Stimulated activated CD8-positive, alpha-beta memory T cell treated with anti-CD3 and anti-CD28 coated beads, Interleukin-4, amount 100 ng/mL, for 1 hour (primary cell): ENCODE measurements around the gene SLC28A1.

ENCODE experiments used
- DNase-seq, 2 donors: peaks; one replicate each; pipeline ENCODE4 v3.0.0-alpha.2; 2020; ENCODE audit warnings: low read depth in 2 of 2, low spot score in 1 of 2

Gene SLC28A1

DNA sequence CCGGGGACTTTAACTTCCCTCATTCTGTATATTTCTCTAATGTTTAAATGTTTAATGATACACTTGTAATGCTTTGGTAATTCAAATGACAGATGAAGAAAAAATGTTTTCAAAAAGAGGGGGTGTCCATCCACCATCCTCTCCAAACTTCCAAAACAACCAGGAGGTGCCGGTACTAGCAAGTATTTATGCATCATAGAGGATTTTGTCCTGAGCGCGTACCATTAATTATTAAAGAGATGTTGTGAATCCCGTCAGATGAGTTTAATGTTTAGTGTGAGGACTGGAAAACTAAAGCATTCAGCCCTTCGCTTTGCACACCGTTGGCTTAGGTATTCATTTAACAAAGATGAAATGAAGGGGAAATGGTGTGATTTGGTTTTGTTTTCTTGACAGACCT is 1.3 kb downstream of the SLC28A1 start:
- DNase-seq, result no peak

GRCh38 chr15:84886211-84886983 is 1.9 kb downstream of the SLC28A1 start:
- no peak for DNase-seq

GRCh38 chr15:84886984-84887299 is 2.5 kb downstream of the SLC28A1 start:
- DNase-seq, result no peak

GRCh38 chr15:84887938-84888337 is 3.5 kb downstream of the SLC28A1 start:
- no peak for DNase-seq

DNA sequence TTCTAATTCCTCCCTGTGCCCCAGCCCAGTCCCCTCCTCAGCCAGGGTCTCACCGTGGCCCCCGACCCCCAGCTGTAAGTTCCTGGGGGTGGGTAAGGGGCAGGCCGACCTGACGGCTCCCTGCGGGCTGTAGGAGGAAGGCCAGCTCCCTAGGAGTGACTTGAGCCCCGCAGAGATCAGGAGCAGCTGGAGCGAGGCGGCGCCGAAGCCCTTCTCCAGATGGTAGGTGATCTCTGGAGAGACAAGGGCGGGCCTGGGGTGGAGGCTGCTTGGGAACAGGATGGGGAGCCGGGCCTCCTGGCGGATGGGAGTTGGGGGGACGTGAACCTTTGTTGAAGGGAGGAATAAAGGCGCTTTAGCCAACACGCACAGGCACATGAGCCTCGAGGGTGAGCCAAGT is 4.2 kb downstream of the SLC28A1 start:
- DNase-seq, result no peak

- no peak for DNase-seq
Observed at GRCh38 chr15:84889313-84889990, 5.0 kb downstream of the SLC28A1 start.

- DNase-seq, result no peak
Observed at GRCh38 chr15:84889991-84890669, 5.7 kb downstream of the SLC28A1 start.

DNA sequence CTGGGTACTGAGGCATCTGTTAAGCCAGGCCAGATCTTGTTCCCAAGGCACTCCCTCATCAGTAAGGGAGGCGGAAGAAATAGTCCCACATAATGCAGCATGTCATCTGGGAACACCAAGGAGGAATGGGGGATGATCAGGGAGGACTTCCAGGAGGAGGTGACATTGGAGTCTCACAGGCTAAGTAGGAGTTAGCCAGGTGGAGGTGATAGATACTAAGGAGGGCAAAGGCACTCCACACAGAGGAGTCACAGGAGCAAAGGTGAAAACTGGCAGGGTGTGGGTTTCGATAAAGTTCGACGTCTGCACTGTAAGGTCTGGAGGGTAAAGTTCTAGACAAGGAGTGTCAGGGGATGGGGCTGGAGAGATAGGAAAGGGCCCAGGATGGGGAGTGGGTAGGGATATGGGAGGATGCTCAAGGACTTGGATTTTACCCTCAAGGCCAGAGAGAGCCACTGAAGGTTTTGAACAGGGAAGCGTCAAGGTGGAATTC is 6.3 kb downstream of the SLC28A1 start:
- no peak for DNase-seq

DNA sequence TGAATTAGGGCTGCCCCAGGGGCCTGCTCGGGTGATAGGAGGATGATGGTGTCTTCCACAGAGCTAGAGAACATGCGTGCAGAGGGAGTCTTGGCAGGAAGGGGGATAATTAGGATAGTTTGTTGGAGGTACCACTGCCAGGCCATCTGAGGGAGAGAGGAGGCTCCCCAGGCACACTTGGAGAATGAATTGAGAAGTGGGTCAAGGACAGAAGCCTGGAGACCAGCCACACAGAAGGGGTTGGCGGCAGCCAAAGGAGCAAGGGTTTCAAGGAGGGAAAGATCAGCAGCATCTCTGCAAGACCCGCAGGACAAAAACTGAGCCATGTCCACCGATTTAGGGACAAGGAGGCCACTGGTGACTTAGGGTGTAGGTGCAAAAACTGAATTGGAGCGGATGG is 6.9 kb downstream of the SLC28A1 start:
- no peak for DNase-seq

DNA sequence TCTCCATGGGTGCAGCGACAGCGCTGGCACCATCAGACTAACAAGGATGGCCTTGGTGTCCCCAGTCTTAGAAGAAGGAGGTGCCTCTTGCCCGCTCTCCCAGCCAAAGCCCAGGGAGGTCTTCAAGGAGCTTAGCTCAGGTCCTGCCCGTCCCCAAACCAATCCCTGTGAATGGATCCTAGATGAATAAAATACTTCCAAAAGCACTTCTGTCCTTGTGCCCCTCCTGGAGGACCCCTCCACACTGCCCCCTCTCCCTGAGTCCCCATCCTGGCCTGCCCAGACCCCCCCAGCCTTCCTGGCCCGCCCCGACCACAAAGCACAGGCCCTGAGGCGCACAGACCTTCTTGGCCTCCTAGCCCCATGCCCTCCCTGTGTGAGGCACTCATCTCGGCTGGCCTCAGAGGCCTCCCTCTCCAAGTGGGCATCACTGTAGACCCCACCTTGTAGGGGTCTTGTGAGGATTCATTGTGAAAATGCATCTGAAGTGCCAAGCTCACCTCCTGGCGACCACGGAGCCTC is 8.4 kb downstream of the SLC28A1 start:
- DNase-seq, result no peak

DNA sequence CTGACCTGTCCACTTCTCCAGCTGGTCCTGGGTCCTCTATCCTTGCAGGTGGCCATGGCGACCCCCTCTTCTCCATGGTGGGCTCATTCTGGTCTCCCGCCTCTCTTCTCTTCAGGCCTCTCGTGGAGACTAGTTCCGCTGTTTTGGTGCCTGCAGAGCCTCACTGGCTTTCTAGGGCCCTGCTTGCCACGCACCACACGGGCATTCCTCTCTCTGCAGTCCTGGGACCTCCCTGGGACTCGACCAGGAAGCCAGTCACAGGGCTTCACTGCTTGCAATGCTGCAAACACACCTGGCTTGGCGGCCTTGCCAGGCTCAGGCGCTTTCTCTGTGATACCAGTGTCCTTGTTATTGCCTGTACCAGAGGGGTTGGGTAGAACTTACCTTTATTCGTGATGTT is 9.1 kb downstream of the SLC28A1 start:
- DNase-seq, result no peak

GRCh38 chr15:84894736-84895425 is 10.4 kb downstream of the SLC28A1 start:
- DNase-seq, result no peak

DNA sequence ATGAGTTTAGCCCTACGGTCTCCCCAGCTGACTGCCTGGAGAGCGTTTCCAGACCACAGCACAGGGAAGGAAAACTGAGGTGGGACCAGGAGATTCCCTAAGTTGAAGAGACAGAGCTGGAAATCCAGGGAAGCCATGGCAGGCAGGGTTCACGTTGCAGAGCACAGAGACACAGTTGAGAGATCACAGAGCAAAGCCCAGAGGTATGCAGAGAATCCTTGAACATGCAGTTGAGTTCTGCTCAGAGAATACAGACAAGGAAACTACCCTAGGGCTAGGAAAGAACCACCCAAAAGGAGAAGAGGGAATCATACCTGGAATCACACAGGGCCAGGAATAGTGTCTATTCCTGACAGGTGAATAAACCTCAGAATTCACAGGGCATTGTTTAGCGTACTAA is 14.3 kb downstream of the SLC28A1 start:
- no peak for DNase-seq

DNA sequence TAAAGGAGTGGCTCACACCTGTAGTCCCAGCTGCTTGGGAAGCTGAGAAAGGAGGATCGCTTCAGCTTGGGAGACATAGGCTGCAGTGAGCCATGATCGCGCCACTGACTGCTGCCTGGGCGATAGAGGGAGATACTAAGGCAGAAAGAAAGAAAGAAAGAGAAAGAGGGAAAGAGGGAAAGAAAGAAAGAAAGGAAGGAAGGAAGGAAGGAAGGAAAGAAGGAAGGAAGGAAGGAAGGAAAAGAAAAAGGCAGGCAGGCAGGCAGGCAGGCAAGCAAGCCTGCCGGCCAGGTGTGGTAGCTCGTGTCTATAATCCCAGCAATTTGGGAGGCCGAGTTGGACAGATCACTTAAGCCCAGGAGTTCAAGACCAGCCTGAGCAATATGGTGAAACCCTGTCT is 15.3 kb downstream of the SLC28A1 start:
- DNase-seq, result no peak

DNA sequence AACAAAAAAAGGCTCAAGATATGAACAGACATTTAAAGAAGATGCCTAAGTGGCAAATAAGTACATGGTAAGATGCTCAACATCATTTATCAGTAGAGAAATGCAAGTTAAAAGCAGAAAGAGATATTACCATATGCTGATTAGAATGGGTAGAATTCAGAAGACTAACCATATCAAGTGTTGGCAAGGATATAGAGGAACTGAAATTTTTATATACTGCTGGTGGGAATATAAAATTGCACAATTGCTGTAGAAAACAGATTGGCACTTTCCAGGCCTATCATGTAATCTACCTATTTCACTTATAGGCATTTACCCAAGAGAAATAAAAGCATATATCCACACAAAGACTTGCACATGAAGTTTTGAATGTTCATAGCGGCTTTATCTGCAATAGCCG is 17.1 kb downstream of the SLC28A1 start:
- DNase-seq, result no peak

- DNase-seq, result no peak
Observed at GRCh38 chr15:84903751-84904150, 19.3 kb downstream of the SLC28A1 start.

GRCh38 chr15:84904419-84904818 is 20.0 kb downstream of the SLC28A1 start:
- no peak for DNase-seq

DNA sequence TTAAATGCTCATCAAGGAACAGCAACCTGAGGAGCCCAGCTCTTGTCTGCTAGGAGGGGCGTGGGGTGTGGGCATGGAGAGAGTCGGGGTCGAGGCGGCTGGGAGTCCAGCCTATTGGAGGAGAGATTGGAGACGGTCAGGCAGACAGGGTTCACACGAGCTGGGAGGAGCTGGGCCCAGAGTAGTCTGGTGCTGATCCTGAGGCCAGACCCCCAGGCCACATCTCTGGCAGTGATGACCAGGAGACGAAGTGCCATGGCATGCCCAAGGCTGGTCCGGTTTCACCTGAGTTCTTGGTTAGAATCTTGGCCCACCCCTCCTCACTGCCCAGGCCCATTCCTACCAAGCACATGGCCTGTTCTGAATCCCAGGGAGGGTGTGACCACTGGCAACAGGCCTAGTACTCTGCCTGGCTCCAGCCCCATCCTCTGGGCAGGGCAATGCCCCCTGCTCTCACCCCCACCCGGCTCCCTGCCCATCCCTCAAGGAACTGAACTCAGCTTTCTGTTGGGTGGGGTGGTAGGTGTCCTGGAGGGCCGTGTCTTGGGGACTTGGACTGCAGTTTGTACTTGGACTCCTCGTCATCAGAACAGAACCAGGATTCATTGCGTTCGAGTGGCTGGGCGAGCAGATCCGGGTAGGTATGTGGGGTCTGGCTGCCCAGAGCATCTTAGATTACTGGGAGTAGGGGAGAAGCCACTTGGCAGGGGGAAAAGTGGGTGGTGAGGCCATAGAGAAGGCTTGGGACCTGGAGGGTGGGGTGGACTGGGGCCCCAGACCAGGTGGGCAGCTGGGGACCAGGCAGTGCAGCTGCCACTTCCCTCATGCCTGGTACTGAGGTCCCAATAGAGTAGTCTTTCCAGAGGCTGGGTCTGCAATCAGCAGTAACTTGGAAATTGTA is 20.8 kb downstream of the SLC28A1 start:
- DNase-seq, result no peak

- DNase-seq, result no peak
Observed at GRCh38 chr15:84907731-84908130, 23.3 kb downstream of the SLC28A1 start.

- no peak for DNase-seq
Observed at GRCh38 chr15:84908564-84908963, 24.1 kb downstream of the SLC28A1 start.
